ENCODE results near the gene HAGH.

DNA sequence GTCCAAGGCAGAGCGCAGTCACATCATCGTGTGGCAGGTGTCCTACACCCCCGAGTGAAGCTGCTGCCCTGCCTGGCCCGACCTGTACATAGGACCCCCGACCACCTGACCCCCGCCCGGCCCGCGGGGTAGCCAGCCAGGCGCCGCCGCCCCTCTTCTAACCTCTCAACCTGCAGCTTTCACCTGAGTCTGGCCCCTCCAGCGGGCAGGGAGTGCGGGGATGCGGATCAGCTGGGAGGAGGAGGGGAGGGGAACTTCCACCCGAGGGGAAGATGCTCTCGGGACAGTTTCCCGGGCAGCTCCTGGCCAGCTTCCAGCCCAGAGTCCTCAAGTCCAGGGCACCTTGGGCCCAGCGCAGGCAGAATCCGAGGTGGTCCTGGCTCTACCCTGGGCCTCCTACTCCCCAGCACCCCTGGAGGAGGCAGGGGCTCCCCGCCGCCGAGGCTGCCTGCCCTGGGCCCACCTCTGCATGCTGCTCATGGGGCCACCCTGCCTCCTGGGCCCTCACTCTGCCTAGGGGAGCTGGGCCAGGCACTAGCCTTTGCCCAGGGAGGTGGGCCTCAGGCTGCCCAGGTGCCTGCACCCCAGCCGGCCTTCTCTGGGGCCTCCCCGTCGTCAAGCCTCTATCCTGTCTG lies 57.7 kb downstream of the HAGH start:
- TF ChIP-seq, protein P1, sequence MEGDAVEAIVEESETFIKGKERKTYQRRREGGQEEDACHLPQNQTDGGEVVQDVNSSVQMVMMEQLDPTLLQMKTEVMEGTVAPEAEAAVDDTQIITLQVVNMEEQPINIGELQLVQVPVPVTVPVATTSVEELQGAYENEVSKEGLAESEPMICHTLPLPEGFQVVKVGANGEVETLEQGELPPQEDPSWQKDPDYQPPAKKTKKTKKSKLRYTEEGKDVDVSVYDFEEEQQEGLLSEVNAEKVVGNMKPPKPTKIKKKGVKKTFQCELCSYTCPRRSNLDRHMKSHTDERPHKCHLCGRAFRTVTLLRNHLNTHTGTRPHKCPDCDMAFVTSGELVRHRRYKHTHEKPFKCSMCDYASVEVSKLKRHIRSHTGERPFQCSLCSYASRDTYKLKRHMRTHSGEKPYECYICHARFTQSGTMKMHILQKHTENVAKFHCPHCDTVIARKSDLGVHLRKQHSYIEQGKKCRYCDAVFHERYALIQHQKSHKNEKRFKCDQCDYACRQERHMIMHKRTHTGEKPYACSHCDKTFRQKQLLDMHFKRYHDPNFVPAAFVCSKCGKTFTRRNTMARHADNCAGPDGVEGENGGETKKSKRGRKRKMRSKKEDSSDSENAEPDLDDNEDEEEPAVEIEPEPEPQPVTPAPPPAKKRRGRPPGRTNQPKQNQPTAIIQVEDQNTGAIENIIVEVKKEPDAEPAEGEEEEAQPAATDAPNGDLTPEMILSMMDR (IDR thresholded peaks at IDR 0.05), result no peak
- no peak for TF ChIP-seq POLR2A (IDR thresholded peaks at IDR 0.05)
